HEK293 (cell line): Measurements from ENCODE around the gene DHRS11.

Experiments used
- CTCF ChIA-PET: fragments of 350-600 bp; formaldehyde crosslinking; extraction: SDS; loops from one replicate; lab custom pipeline; 2021; ENCODE audit warnings: antibody characterized with exemption; lab: Yijun Ruan, JAX
- POLR2A ChIA-PET: fragments of 300-600 bp; formaldehyde crosslinking; extraction: SDS; loops from one replicate; lab custom pipeline; 2020; ENCODE audit warnings: antibody characterized with exemption, inconsistent platforms; lab: Yijun Ruan, JAX
- H3K27ac ChIP-seq: fragments of 200-500 bp; sonication (Bioruptor generic); 2 replicates; pipeline ENCODE4 v1.5.1; 2014; ENCODE audit warnings: low read depth, low read length, control low read depth, inconsistent platforms; ENCODE audit errors: extremely low read depth
- H3K36me3 ChIP-seq, 2 experiments: fragments of 200-500 bp in 1 of 2; sonication (Bioruptor generic) in 1 of 2; 1 replicate in 1 of 2; 2 replicates in 1 of 2; pipeline ENCODE4 v1.5.1; 2014 to 2017; ENCODE audit warnings: inconsistent platforms in 2 of 2, low read length in 2 of 2; ENCODE audit not compliant: control insufficient read depth in 2 of 2, insufficient read depth in 1 of 2
- H3K4me1 ChIP-seq: fragments of 200-500 bp; sonication (Bioruptor generic); 2 replicates; pipeline ENCODE4 v1.5.1; 2014; ENCODE audit warnings: mild to moderate bottlenecking, low read length, inconsistent platforms; ENCODE audit not compliant: control insufficient read depth, insufficient read depth
- H3K4me3 ChIP-seq: 2 replicates; pipeline ENCODE4 v1.5.1; 2011; ENCODE audit warnings: low read depth, mild to moderate bottlenecking, control low read depth, low read length, moderate library complexity
- H3K9me3 ChIP-seq: fragments of 200-500 bp; sonication (Bioruptor generic); 2 replicates; pipeline ENCODE4 v1.5.1; 2014; ENCODE audit warnings: low read depth, low read length, inconsistent platforms; ENCODE audit not compliant: control insufficient read depth, insufficient read depth
- BCL11A ChIP-seq: fragments of 450-650 bp; formaldehyde crosslinking; IDR thresholded peaks from 2 replicates; pipeline ENCODE4 v1.5.1; 2016; ENCODE audit warnings: low read depth, missing biosample characterization, missing genetic modification characterization
- GLI2 ChIP-seq: fragments of 450-650 bp; formaldehyde crosslinking; IDR thresholded peaks from 2 replicates; pipeline ENCODE4; 2017; ENCODE audit warnings: missing biosample characterization, missing genetic modification characterization, low read depth, borderline replicate concordance
- RBAK ChIP-seq: fragments of 450-650 bp; formaldehyde crosslinking; IDR thresholded peaks from 2 replicates; pipeline ENCODE4 v1.5.1; 2016; ENCODE audit warnings: missing biosample characterization, missing genetic modification characterization
- SP2 ChIP-seq: fragments of 450-650 bp; formaldehyde crosslinking; IDR thresholded peaks from 2 replicates; pipeline ENCODE4 v1.5.1; 2016; ENCODE audit warnings: missing biosample characterization, missing genetic modification characterization
- SP3 ChIP-seq: fragments of 450-650 bp; formaldehyde crosslinking; IDR thresholded peaks from 2 replicates; pipeline ENCODE4 v1.5.1; 2016; ENCODE audit warnings: missing biosample characterization, missing genetic modification characterization
- ZBTB1 ChIP-seq: fragments of 450-650 bp; formaldehyde crosslinking; IDR thresholded peaks from 2 replicates; pipeline ENCODE4 v1.5.1; 2016; ENCODE audit warnings: missing biosample characterization, missing genetic modification characterization
- ZBTB17 ChIP-seq: fragments of 450-650 bp; formaldehyde crosslinking; IDR thresholded peaks from 2 replicates; pipeline ENCODE4 v1.5.1; 2016; ENCODE audit warnings: missing biosample characterization, missing genetic modification characterization
- ZIC2 ChIP-seq: fragments of 450-650 bp; formaldehyde crosslinking; IDR thresholded peaks from 2 replicates; pipeline ENCODE4 v1.5.1; 2016; ENCODE audit warnings: missing biosample characterization, missing genetic modification characterization
- ZNF174 ChIP-seq: fragments of 450-650 bp; formaldehyde crosslinking; IDR thresholded peaks from 2 replicates; pipeline ENCODE4 v1.5.0; 2017; ENCODE audit warnings: missing biosample characterization, mild to moderate bottlenecking, missing genetic modification characterization
- ZNF221 ChIP-seq: fragments of 450-650 bp; formaldehyde crosslinking; IDR thresholded peaks from 2 replicates; pipeline ENCODE4 v1.5.1; 2017; ENCODE audit warnings: missing biosample characterization, missing genetic modification characterization, borderline replicate concordance
- ZNF302 ChIP-seq: fragments of 450-650 bp; formaldehyde crosslinking; IDR thresholded peaks from 2 replicates; pipeline ENCODE4 v1.5.1; 2016; ENCODE audit warnings: missing biosample characterization, missing genetic modification characterization, low read depth
- ZNF311 ChIP-seq: fragments of 450-650 bp; formaldehyde crosslinking; IDR thresholded peaks from 2 replicates; pipeline ENCODE4 v1.5.1; 2017; ENCODE audit warnings: missing biosample characterization, missing genetic modification characterization, borderline replicate concordance
- ZNF501 ChIP-seq: fragments of 450-650 bp; formaldehyde crosslinking; IDR thresholded peaks from 2 replicates; pipeline ENCODE4 v1.5.1; 2016; ENCODE audit warnings: missing biosample characterization, missing genetic modification characterization
- ZNF521 ChIP-seq: fragments of 450-650 bp; formaldehyde crosslinking; IDR thresholded peaks from 2 replicates; pipeline ENCODE4 v1.5.1; 2017; ENCODE audit warnings: missing biosample characterization, mild to moderate bottlenecking, missing genetic modification characterization
- ZNF529 ChIP-seq: fragments of 450-650 bp; formaldehyde crosslinking; IDR thresholded peaks from 2 replicates; pipeline ENCODE4 v1.5.1; 2017; ENCODE audit warnings: missing genetic modification characterization, missing biosample characterization; ENCODE audit not compliant: insufficient replicate concordance
- ZNF544 ChIP-seq: fragments of 450-650 bp; formaldehyde crosslinking; IDR thresholded peaks from 2 replicates; pipeline ENCODE4 v1.5.0; 2017; ENCODE audit warnings: missing biosample characterization, missing genetic modification characterization
- ZNF624 ChIP-seq: fragments of 450-650 bp; formaldehyde crosslinking; IDR thresholded peaks from 2 replicates; pipeline ENCODE4 v1.5.1; 2017; ENCODE audit warnings: missing biosample characterization, missing genetic modification characterization
- ZNF664 ChIP-seq: fragments of 450-650 bp; formaldehyde crosslinking; IDR thresholded peaks from 2 replicates; pipeline ENCODE4 v1.5.1; 2016; ENCODE audit warnings: missing biosample characterization, missing genetic modification characterization
- ZNF843 ChIP-seq: fragments of 450-650 bp; formaldehyde crosslinking; IDR thresholded peaks from 2 replicates; pipeline ENCODE4 v1.5.1; 2016; ENCODE audit warnings: missing biosample characterization, missing genetic modification characterization
- ZSCAN23 ChIP-seq: fragments of 450-650 bp; formaldehyde crosslinking; IDR thresholded peaks from 2 replicates; pipeline ENCODE4 v1.5.1; 2016; ENCODE audit warnings: missing biosample characterization, missing genetic modification characterization
- TF ChIP-seq, protein P1 (sequence below): fragments of 450-650 bp; formaldehyde crosslinking; IDR thresholded peaks from 2 replicates; pipeline ENCODE4 v1.5.1; 2017; ENCODE audit warnings: missing biosample characterization, missing genetic modification characterization
- TF ChIP-seq, protein P2 (sequence below): fragments of 450-650 bp; formaldehyde crosslinking; IDR thresholded peaks from 2 replicates; pipeline ENCODE4; 2016; ENCODE audit warnings: missing biosample characterization, missing genetic modification characterization
- TF ChIP-seq, protein P3 (sequence below): fragments of 450-650 bp; formaldehyde crosslinking; IDR thresholded peaks from 2 replicates; pipeline ENCODE4 v1.5.1; 2016; ENCODE audit warnings: missing biosample characterization, missing genetic modification characterization
- TF ChIP-seq, protein P4 (sequence below): fragments of 450-650 bp; formaldehyde crosslinking; IDR thresholded peaks from 2 replicates; pipeline ENCODE4 v1.5.1; 2016; ENCODE audit warnings: missing biosample characterization, missing genetic modification characterization

DHRS11 gene

DNA sequence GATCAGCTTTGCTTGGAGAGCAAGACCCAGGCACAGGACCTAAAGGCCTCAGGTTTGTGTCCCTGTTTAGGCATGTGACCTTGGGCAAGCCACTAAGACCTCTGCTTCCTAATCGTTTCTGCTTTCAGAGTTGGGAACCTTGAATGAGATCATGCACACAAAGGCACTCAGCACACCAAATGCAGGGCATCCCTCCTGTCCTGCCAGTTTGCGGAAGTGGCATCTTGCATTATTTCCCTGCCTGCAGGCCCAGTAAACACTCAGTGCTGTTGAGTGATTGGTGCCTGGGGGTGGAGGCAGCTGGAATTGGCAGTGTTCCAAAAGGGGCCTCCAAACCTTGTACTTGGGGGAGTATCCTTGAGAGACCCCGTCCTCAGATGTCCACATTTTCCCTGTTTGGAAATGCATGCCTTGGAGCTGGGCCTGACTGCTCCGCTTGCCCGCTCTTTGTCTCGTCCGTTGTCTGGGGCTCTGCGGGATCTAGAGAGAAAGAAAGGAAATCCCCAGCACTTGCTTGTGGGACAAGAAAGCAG, 38.4 kb downstream of the DHRS11 start (continued):
- TF ChIP-seq, protein P1, sequence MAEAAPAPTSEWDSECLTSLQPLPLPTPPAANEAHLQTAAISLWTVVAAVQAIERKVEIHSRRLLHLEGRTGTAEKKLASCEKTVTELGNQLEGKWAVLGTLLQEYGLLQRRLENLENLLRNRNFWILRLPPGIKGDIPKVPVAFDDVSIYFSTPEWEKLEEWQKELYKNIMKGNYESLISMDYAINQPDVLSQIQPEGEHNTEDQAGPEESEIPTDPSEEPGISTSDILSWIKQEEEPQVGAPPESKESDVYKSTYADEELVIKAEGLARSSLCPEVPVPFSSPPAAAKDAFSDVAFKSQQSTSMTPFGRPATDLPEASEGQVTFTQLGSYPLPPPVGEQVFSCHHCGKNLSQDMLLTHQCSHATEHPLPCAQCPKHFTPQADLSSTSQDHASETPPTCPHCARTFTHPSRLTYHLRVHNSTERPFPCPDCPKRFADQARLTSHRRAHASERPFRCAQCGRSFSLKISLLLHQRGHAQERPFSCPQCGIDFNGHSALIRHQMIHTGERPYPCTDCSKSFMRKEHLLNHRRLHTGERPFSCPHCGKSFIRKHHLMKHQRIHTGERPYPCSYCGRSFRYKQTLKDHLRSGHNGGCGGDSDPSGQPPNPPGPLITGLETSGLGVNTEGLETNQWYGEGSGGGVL (tag by site-specific recombination) = no peak
- no peak for TF ChIP-seq ZNF501 (tag by site-specific recombination)
- TF ChIP-seq, protein P2, sequence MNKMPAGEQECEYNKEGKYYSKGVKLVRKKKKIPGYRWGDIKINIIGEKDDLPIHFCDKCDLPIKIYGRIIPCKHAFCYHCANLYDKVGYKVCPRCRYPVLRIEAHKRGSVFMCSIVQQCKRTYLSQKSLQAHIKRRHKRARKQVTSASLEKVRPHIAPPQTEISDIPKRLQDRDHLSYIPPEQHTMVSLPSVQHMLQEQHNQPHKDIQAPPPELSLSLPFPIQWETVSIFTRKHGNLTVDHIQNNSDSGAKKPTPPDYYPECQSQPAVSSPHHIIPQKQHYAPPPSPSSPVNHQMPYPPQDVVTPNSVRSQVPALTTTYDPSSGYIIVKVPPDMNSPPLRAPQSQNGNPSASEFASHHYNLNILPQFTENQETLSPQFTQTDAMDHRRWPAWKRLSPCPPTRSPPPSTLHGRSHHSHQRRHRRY (tag by site-specific recombination) = no peak
- TF ChIP-seq ZBTB1 = no peak
- no peak for TF ChIP-seq BCL11A (tag by site-specific recombination)
- TF ChIP-seq ZIC2 (tag by site-specific recombination) = no peak
- no peak for TF ChIP-seq RBAK (tag by site-specific recombination)
- no peak for TF ChIP-seq ZNF529 (tag by site-specific recombination)

DNA sequence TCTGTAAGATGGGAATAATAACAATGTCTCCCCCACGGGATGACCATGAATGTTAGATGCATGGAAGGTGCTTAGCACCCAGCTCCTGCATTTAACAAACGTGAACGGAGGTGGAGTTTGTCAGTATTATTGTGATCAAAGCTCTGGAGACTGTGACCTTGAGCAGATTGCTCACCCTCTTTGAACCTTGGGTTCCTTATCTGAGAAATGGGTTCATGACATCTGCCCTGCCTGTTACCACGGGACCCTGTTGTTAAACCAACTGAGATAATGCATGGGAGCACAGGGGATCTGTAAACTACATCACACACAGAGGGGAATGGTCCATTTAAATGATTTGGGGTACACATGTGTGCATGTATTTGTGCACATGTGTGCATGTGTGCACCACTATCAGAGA, 39.3 kb downstream of the DHRS11 start:
- Histone ChIP-seq H3K36me3 (no peaks in the 10 kb centered on the region), H3K4me1 (no peaks in the 10 kb centered on the region), H3K27ac (no peak overlapping the region), H3K4me3 (no peak overlapping the region), H3K9me3 (no peaks in the 10 kb centered on the region)
- CTCF ChIA-PET = interaction anchor here (1.0 to 8.6 kb wide), 5 partner anchors 25 to 699 kb away, joined by 3 to 84 read pairs (median 14); no protein-coding TSS in a partner anchor
- POLR2A ChIA-PET = no interaction called here
- TF ChIP-seq ZNF221 (tag by site-specific recombination) = no peak
- TF ChIP-seq ZNF544 (tag by site-specific recombination) = no peak
- no peak for TF ChIP-seq ZNF174 (tag by site-specific recombination)
- TF ChIP-seq SP3 (tag by site-specific recombination) = no peak
- TF ChIP-seq, protein P3, sequence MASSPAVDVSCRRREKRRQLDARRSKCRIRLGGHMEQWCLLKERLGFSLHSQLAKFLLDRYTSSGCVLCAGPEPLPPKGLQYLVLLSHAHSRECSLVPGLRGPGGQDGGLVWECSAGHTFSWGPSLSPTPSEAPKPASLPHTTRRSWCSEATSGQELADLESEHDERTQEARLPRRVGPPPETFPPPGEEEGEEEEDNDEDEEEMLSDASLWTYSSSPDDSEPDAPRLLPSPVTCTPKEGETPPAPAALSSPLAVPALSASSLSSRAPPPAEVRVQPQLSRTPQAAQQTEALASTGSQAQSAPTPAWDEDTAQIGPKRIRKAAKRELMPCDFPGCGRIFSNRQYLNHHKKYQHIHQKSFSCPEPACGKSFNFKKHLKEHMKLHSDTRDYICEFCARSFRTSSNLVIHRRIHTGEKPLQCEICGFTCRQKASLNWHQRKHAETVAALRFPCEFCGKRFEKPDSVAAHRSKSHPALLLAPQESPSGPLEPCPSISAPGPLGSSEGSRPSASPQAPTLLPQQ (tag by site-specific recombination) = no peak
- TF ChIP-seq ZSCAN23 (tag by site-specific recombination) = no peak
- TF ChIP-seq ZBTB17 = no peak
- TF ChIP-seq, protein P4, sequence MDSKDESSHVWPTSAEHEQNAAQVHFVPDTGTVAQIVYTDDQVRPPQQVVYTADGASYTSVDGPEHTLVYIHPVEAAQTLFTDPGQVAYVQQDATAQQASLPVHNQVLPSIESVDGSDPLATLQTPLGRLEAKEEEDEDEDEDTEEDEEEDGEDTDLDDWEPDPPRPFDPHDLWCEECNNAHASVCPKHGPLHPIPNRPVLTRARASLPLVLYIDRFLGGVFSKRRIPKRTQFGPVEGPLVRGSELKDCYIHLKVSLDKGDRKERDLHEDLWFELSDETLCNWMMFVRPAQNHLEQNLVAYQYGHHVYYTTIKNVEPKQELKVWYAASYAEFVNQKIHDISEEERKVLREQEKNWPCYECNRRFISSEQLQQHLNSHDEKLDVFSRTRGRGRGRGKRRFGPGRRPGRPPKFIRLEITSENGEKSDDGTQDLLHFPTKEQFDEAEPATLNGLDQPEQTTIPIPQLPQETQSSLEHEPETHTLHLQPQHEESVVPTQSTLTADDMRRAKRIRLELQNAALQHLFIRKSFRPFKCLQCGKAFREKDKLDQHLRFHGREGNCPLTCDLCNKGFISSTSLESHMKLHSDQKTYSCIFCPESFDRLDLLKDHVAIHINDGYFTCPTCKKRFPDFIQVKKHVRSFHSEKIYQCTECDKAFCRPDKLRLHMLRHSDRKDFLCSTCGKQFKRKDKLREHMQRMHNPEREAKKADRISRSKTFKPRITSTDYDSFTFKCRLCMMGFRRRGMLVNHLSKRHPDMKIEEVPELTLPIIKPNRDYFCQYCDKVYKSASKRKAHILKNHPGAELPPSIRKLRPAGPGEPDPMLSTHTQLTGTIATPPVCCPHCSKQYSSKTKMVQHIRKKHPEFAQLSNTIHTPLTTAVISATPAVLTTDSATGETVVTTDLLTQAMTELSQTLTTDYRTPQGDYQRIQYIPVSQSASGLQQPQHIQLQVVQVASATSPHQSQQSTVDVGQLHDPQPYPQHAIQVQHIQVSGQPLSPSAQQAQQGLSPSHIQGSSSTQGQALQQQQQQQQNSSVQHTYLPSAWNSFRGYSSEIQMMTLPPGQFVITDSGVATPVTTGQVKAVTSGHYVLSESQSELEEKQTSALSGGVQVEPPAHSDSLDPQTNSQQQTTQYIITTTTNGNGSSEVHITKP = no peak
- no peak for TF ChIP-seq SP2 (tag by site-specific recombination)
- no peak for TF ChIP-seq ZNF311 (tag by site-specific recombination)
- TF ChIP-seq ZNF521 (tag by site-specific recombination) = no peak
- TF ChIP-seq ZNF624 (tag by site-specific recombination) = no peak
- no peak for TF ChIP-seq ZNF843 (tag by site-specific recombination)
- TF ChIP-seq GLI2 (tag by site-specific recombination) = no peak
- TF ChIP-seq ZNF302 (tag by site-specific recombination) = no peak
- no peak for TF ChIP-seq ZNF664
